Right atrium auricular region (tissue), 2 donors: ENCODE data around the gene TICAM1. TPM values are rescaled to one million over a fixed set of nuclear protein-coding genes. Genes with fewer than 3 reads are reported as not detected.
"Not testable (repeated sequence)": the region's sequence is repeated elsewhere in the genome, so short reads cannot be mapped to it uniquely, and the experiment has no call there.

ENCODE experiments used
- DNase-seq: peaks from one replicate; pipeline ENCODE4 v3.0.0-alpha.2; 2019; ENCODE audit warnings: low spot score
- H3K27ac ChIP-seq, 2 donors: fragments of 200-600 bp; sonication (generic); 1 replicate in 1 of 2; 2 replicates in 1 of 2; pipeline ENCODE4 v1.5.1; 2016 to 2019
- H3K27me3 ChIP-seq, 2 donors: fragments of 200-600 bp; sonication (generic); one replicate each; pipeline versions ENCODE4 v1.5.1 to v1.6.0; 2017 to 2019
- H3K36me3 ChIP-seq: fragments of 200-600 bp; sonication (generic); one replicate; pipeline ENCODE4 v1.5.1; 2016
- H3K4me1 ChIP-seq, 2 donors: fragments of 200-600 bp; sonication (generic); one replicate each; pipeline versions ENCODE4 v1.5.1 to v1.6.0; 2017 to 2019
- H3K4me3 ChIP-seq, 2 donors: fragments of 200-600 bp; sonication (generic); 1 replicate in 1 of 2; 2 replicates in 1 of 2; pipeline ENCODE4 v1.5.1; 2017 to 2019; ENCODE audit warnings: mild to moderate bottlenecking in 1 of 2, moderate library complexity in 1 of 2
- H3K9me3 ChIP-seq, 2 donors: fragments of 200-600 bp; sonication (generic); one replicate each; pipeline ENCODE4 v1.5.1; 2019
- total RNA-seq, 2 donors: library from RNA; depleted of rRNA; stranded (reverse); fragments of >200 nt; gene quantifications; one replicate each; pipeline ENCODE4 v1.1.0, GENCODE V29; 2016
- TF ChIP-seq, protein P1 (sequence below), 2 donors: fragments of 200-600 bp; sonication (generic); IDR thresholded peaks; one replicate each; pipeline ENCODE4 v1.5.1; 2019; ENCODE audit warnings: antibody characterized with exemption in 2 of 2

Gene TICAM1
- total RNA-seq, 2 donors from 2014 or later, result 3.0 to 7.6 TPM

DNA sequence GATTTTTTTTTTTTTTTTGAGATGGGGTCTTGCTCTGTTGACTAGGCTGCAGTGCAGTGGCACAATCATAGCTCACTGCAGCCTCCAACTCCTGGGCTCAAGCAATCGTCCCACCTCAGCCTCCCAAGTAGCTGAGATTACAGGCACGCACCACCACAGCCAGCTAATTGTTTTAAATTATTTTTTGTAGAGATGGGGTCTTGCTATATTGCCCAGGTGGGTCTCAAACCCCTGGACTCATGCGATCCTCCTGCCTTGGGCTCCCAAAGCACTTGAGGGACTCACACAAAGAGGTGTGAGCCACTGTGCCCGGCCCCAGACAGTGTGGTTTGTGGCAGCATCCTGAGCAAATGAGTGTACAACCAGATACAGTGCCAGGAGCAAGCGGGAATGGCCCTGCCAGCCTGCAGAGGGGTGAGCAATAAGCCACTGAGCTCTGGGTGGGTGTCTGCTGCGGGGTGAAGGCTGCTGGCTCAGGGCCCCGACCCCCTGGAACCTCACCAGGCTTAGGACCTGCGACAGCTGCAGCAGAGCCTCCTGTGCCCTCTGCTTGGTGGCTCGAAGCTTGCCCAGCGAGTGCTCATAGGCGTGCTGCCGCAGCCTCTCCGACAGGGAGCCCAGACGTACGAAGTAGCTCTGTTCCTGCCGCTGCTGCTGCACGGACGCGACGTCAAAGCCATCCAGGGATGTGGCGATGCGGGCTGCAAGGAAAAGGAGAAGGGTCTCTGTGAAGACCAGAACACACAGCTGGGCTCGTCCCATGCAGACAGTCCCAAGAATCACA, 15.9 kb upstream of the TICAM1 start:
- no peak for DNase-seq
- H3K36me3 ChIP-seq, result peaks cover 34% of the 10 kb centered on the region
- TF ChIP-seq, protein P1, sequence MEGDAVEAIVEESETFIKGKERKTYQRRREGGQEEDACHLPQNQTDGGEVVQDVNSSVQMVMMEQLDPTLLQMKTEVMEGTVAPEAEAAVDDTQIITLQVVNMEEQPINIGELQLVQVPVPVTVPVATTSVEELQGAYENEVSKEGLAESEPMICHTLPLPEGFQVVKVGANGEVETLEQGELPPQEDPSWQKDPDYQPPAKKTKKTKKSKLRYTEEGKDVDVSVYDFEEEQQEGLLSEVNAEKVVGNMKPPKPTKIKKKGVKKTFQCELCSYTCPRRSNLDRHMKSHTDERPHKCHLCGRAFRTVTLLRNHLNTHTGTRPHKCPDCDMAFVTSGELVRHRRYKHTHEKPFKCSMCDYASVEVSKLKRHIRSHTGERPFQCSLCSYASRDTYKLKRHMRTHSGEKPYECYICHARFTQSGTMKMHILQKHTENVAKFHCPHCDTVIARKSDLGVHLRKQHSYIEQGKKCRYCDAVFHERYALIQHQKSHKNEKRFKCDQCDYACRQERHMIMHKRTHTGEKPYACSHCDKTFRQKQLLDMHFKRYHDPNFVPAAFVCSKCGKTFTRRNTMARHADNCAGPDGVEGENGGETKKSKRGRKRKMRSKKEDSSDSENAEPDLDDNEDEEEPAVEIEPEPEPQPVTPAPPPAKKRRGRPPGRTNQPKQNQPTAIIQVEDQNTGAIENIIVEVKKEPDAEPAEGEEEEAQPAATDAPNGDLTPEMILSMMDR (IDR thresholded peaks at IDR 0.05), result no peak
- no peak overlapping the region for H3K4me3 ChIP-seq
- no peaks in the 10 kb centered on the region for H3K4me1 ChIP-seq
- no peaks in the 10 kb centered on the region for H3K9me3 ChIP-seq
- no peak overlapping the region for H3K27ac ChIP-seq
- H3K27me3 ChIP-seq, result no peaks in the 10 kb centered on the region

GRCh38 chr19:4845975-4846374, 14.5 kb upstream of the TICAM1 start:
- H3K4me3 ChIP-seq, H3K9me3 ChIP-seq, DNase-seq, H3K4me1 ChIP-seq, H3K27me3 ChIP-seq: not testable (repeated sequence)
- H3K27ac ChIP-seq, result peak overlapping the region in 1 of 2 donors; percentile 23
- peaks cover 36% of the 10 kb centered on the region for H3K36me3 ChIP-seq

DNA sequence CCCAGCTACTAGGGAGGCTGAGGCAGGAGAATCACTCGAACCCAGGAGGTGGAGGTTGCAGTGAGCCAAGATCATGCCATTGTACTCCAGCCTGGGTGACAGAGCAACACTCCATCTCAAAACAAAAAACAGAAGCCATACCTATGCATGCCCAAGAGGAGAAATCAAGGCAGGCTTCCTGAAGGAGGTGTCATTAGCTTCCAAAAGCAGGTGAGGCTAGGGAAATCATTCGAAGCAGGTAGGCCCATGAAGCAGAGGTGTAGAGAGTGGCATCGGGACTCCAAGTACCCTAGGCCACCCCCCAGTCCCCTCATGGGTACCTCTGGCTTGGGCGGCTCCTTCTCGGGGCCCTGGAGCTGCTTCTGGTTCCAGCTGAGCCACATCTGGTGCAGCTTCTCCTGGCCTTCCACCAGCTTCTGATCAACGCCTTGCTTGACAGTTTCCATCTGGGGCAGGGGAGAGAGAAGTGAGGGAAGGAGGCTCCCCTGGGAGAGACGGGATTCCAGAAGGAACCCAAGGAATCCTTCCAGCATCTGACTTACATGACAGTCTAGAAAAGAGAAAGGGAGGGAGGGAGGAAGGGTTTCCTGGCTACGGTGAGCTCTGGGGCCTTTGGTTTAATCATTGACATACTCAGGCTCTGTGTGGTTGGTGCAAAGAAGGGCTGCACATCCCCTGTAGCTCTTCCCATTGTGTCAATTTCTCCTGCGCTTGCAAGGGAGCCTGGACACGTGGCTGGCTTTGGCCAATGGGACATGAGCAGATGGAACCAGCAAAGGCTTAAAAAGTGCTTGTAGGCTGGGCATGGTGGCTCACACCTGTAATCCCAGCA, 13.1 kb upstream of the TICAM1 start:
- no peak overlapping the region for H3K27ac ChIP-seq
- no peaks in the 10 kb centered on the region for H3K4me1 ChIP-seq
- H3K4me3 ChIP-seq, result no peak overlapping the region
- no peaks in the 10 kb centered on the region for H3K9me3 ChIP-seq
- peaks cover 39% of the 10 kb centered on the region for H3K36me3 ChIP-seq
- TF ChIP-seq, protein P1 (IDR thresholded peaks at IDR 0.05), result no peak
- no peak for DNase-seq
- no peaks in the 10 kb centered on the region for H3K27me3 ChIP-seq

DNA sequence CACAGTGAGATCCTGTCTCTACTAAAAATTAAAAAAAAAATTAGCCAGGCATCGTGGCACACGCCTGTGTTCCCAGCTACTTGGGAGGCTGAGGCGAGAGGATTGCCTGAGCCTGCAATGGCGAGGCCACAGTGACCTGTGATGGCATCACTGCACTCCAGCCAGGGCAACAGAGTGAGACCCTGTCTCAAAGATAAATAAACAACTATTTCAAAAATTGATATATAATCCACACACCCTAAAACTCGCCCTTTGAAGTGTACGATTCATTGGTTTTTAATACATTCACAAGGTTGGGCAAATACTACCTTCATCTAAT, 12.1 kb upstream of the TICAM1 start:
- H3K27ac ChIP-seq, result no peak overlapping the region
- no peak for DNase-seq

DNA sequence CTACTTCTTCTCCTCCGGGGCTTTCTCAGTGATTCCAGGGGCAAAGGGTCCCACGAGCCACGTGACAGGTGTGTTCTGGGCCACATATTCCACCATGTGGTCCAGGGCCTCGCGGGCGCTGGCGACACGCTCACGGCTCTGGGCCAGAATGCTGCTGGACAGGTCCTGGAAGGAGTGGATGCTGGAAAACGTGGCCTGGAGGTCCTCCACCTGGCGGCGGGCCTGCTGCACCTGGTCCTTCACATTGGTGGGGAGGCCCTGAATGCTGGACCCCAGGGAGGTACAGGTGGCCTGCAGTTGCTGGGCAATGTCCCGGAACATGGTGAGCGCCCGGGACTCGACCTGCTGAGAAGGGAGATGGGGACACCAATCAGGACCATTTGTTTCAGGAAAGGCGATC, 7.7 kb upstream of the TICAM1 start:
- Histone ChIP-seq H3K4me3 (no peak overlapping the region), H3K27me3 (no peaks in the 10 kb centered on the region), H3K4me1 (no peaks in the 10 kb centered on the region), H3K9me3 (no peaks in the 10 kb centered on the region), H3K27ac (no peak overlapping the region), H3K36me3 (peaks cover 43% of the 10 kb centered on the region)
- no peak for DNase-seq
- TF ChIP-seq, protein P1 (IDR thresholded peaks at IDR 0.05), result no peak

More for the DNA sequence above, 12.1 kb upstream of the TICAM1 start:
- Histone ChIP-seq H3K27me3 (no peaks in the 10 kb centered on the region), H3K36me3 (peaks cover 47% of the 10 kb centered on the region), H3K9me3 (no peaks in the 10 kb centered on the region), H3K4me1 (no peaks in the 10 kb centered on the region), H3K4me3 (no peak overlapping the region)
- TF ChIP-seq, protein P1 (IDR thresholded peaks at IDR 0.05), result no peak

DNA sequence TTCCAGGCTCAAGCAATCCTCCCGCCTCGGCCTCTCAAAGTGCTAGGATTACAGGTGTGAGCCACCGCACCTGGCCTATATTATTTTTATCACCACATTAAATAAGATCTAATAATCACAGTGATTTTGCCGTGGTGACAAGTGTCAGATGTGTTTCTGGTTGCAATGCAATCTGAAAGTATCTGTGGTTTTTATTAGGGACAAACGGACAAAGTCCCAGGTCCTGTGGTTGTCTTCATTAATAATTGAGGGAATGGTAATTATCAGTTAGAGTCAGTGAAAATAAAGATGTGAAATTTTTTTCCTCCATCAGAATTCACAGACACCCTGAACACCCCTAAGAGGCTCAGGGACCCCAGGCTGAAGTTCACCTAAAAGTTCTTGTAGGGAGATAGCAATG, 1.3 kb upstream of the TICAM1 start:
- Histone ChIP-seq H3K4me1 (peaks cover 0 to 29% of the 10 kb centered on the region in 2 donors), H3K27ac (no peak overlapping the region), H3K36me3 (peaks cover 4% of the 10 kb centered on the region), H3K9me3 (no peaks in the 10 kb centered on the region), H3K27me3 (no peaks in the 10 kb centered on the region), H3K4me3 (no peak overlapping the region)
- no peak for DNase-seq
- TF ChIP-seq, protein P1 (IDR thresholded peaks at IDR 0.05), result no peak

GRCh38 chr19:4831979-4832340, 448 bp upstream of the TICAM1 start:
- H3K27me3 ChIP-seq, H3K9me3 ChIP-seq, H3K36me3 ChIP-seq, DNase-seq: not testable (repeated sequence)
- peaks cover 0 to 31% of the 10 kb centered on the region in 2 donors for H3K4me1 ChIP-seq
- peak overlapping the region; percentile 75 to 87 for H3K4me3 ChIP-seq
- H3K27ac ChIP-seq, result peak overlapping the region; percentile 88 to 92
